Left forelimb (tissue), 1 donor: ENCODE data around the gene TTC39B.

Experiments
- DNase-seq: peaks from one replicate; pipeline ENCODE4 v3.0.0-alpha.2; 2018; ENCODE audit warnings: low spot score

The TTC39B gene

GRCh38 chr9:15163931-15164330, 143.1 kb downstream of the TTC39B start:
- no peak for DNase-seq

GRCh38 chr9:15161753-15162152, 145.3 kb downstream of the TTC39B start:
- DNase-seq = no peak

- no peak for DNase-seq
Measured at GRCh38 chr9:15160673-15161072, 146.3 kb downstream of the TTC39B start.

GRCh38 chr9:15158064-15158463, 149.0 kb downstream of the TTC39B start:
- no peak for DNase-seq

- no peak for DNase-seq
Measured at GRCh38 chr9:15157381-15157780, 149.6 kb downstream of the TTC39B start.

GRCh38 chr9:15156241-15156640, 150.8 kb downstream of the TTC39B start:
- DNase-seq = no peak

- no peak for DNase-seq
Measured at GRCh38 chr9:15155826-15156225, 151.2 kb downstream of the TTC39B start.

- DNase-seq = no peak
Measured at GRCh38 chr9:15155323-15155722, 151.7 kb downstream of the TTC39B start.

- no peak for DNase-seq
Measured at GRCh38 chr9:15154677-15155076, 152.3 kb downstream of the TTC39B start.

GRCh38 chr9:15153961-15154360, 153.1 kb downstream of the TTC39B start:
- no peak for DNase-seq

GRCh38 chr9:15150939-15151338, 156.1 kb downstream of the TTC39B start:
- DNase-seq = no peak

- no peak for DNase-seq
Measured at GRCh38 chr9:15149450-15149849, 157.6 kb downstream of the TTC39B start.

- no peak for DNase-seq
Measured at GRCh38 chr9:15146268-15146700, 160.7 kb downstream of the TTC39B start.

- no peak for DNase-seq
Measured at GRCh38 chr9:15144622-15145061, 162.4 kb downstream of the TTC39B start.

GRCh38 chr9:15142878-15143534, 164.0 kb downstream of the TTC39B start:
- no peak for DNase-seq

- no peak for DNase-seq
Measured at GRCh38 chr9:15140051-15140450, 167.0 kb downstream of the TTC39B start.

- no peak for DNase-seq
Measured at GRCh38 chr9:15139469-15139868, 167.5 kb downstream of the TTC39B start.

GRCh38 chr9:15138357-15138686, 168.7 kb downstream of the TTC39B start:
- DNase-seq = no peak

- DNase-seq = no peak
Measured at GRCh38 chr9:15137658-15138356, 169.2 kb downstream of the TTC39B start.

GRCh38 chr9:15137089-15137488, 169.9 kb downstream of the TTC39B start:
- DNase-seq = no peak

- no peak for DNase-seq
Measured at GRCh38 chr9:15136646-15137045, 170.4 kb downstream of the TTC39B start.

GRCh38 chr9:15135164-15135792, 171.7 kb downstream of the TTC39B start:
- peak; percentile 79 for DNase-seq

GRCh38 chr9:15133488-15133887, 173.5 kb downstream of the TTC39B start:
- no peak for DNase-seq
